PC-3 (cell line): ENCODE results near the gene PAK4.

Source experiments
- EZH2 ChIP-seq: fragments of 300-600 bp; sonication (generic); IDR thresholded peaks from one replicate; pipeline ENCODE4 v1.6.1; 2017; ENCODE audit warnings: antibody characterized with exemption, mild to moderate bottlenecking, low read length; ENCODE audit not compliant: unreplicated experiment
- TF ChIP-seq, protein P1 (sequence below): fragments of 300-600 bp; sonication (generic); conservative IDR thresholded peaks from 2 replicates; pipeline ENCODE4 v1.5.1; 2017; ENCODE audit warnings: antibody characterized with exemption, low read depth, mild to moderate bottlenecking, low read length

- TF ChIP-seq, protein P1, sequence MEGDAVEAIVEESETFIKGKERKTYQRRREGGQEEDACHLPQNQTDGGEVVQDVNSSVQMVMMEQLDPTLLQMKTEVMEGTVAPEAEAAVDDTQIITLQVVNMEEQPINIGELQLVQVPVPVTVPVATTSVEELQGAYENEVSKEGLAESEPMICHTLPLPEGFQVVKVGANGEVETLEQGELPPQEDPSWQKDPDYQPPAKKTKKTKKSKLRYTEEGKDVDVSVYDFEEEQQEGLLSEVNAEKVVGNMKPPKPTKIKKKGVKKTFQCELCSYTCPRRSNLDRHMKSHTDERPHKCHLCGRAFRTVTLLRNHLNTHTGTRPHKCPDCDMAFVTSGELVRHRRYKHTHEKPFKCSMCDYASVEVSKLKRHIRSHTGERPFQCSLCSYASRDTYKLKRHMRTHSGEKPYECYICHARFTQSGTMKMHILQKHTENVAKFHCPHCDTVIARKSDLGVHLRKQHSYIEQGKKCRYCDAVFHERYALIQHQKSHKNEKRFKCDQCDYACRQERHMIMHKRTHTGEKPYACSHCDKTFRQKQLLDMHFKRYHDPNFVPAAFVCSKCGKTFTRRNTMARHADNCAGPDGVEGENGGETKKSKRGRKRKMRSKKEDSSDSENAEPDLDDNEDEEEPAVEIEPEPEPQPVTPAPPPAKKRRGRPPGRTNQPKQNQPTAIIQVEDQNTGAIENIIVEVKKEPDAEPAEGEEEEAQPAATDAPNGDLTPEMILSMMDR = no peak
- TF ChIP-seq EZH2 = no peak
Measured at GRCh38 chr19:39085392-39085791, 40.2 kb upstream of the PAK4 start.
